Astrocyte of the cerebellum (primary cell): ENCODE results near the gene DOK7.

Source experiments
- DNase-seq: peaks from one replicate; pipeline ENCODE4 v3.0.0-alpha.2; 2011; ENCODE audit warnings: low read depth
- H3K4me3 ChIP-seq: 2 replicates; pipeline ENCODE4 v1.5.1; 2011; ENCODE audit warnings: mild to moderate bottlenecking, low read depth, low read length, moderate library complexity
- CTCF ChIP-seq: IDR thresholded peaks from 2 replicates; pipeline ENCODE4 v1.5.1; 2012; ENCODE audit warnings: low read length, low read depth, moderate library complexity, mild to moderate bottlenecking; ENCODE audit errors: missing control alignments
- in situ Hi-C: cut with HindIII; loops from 2 replicates; pipeline ENCODE4 v1.10.0; 2017; ENCODE audit warnings: low sequenced_read_pairs

DOK7 gene

DNA sequence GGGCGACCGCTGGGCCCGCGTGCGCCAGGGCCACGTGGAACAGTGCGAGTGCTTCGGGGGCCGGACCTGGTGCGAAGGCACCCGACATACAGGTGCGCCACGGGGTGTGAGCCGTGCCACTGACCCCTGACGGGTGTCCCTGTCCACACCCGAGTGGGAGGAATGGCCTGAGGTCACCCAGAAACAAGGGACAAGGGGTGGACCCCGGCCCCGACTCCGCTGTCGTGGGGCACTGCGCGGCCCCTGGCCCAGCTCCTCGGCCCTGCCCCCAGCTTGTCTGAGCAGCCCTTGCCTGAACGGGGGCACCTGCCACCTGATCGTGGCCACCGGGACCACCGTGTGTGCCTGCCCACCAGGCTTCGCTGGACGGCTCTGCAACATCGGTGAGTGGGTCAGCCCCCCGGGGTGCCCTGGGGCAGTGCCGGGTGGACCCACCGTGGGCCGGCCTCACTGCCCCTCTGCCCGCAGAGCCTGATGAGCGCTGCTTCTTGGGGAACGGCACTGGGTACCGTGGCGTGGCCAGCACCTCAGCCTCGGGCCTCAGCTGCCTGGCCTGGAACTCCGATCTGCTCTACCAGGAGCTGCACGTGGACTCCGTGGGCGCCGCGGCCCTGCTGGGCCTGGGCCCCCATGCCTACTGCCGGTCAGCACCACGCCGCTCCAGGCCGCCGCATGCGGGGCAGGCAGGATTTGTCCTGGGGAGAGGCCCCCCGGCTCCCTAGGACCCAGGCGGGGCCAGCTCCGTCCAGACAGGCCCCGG lies 18.6 kb upstream of the DOK7 start:
- no peak overlapping the region for H3K4me3 ChIP-seq
- TF ChIP-seq CTCF, result no peak
- in situ Hi-C loops, result loop anchor here (5.0 kb wide), 1 partner anchor 82 kb away; no protein-coding TSS in a partner anchor
- DNase-seq, result no peak

DNA sequence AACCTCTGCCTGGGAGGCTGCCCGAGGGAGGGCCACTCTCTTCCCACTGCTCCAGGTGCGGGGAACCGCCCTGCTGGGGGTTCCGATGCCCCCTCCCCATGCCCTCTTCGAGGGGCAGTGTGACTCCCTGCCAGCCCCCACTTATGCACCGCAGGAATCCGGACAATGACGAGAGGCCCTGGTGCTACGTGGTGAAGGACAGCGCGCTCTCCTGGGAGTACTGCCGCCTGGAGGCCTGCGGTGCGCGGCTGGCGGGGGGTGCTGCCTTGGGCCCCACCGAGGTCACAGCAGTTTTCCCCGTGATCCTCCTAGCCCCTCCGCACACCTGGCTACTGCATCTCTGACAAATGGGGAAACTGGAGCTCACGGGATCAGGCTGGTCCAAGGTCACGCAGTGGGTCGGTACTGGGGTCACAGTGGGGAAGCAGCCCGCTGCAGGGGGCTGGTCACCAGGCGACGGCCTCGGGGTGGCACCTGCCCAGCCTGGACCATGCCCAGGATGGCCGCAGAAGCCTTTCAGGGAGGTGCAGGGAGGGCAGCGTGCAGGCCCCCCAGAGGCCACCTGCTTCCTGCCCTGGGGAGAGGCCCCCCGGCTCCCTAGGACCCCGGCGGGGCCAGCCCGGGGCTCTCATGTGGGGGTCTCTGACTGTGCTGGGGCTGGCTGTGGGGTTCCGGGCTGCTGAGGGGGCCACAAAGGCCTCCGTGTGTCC lies 17.8 kb upstream of the DOK7 start:
- DNase-seq, result no peak
- TF ChIP-seq CTCF, result no peak
- in situ Hi-C loops, result no loop called here
- no peak overlapping the region for H3K4me3 ChIP-seq

DNA sequence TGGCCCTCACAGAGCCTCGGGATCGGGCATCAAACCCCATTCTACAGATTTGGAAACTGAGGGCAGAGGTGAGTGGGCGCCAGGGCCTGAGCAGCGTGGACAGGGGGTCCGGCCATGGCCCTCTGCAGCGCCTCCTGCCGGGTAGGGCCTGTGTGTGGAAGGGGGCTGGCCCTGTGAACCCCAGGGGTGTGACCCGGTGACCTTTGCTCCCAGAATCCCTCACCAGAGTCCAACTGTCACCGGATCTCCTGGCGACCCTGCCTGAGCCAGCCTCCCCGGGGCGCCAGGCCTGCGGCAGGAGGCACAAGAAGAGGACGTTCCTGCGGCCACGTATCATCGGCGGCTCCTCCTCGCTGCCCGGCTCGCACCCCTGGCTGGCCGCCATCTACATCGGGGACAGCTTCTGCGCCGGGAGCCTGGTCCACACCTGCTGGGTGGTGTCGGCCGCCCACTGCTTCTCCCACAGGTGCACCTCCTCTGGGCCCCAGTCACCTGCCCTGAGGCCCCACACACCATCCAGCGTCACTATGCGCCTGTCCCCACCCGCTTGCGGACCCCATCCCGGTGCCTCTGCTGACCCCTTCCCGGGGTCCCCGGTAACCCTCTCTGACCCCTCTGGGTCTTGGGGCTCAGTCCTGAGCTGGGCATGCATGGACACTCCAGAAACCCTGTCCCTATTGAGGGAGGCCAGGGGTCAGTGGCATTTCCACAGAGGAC lies 17.1 kb upstream of the DOK7 start:
- TF ChIP-seq CTCF, result no peak
- no peak for DNase-seq
- H3K4me3 ChIP-seq, result no peak overlapping the region
- in situ Hi-C loops, result no loop called here

DNA sequence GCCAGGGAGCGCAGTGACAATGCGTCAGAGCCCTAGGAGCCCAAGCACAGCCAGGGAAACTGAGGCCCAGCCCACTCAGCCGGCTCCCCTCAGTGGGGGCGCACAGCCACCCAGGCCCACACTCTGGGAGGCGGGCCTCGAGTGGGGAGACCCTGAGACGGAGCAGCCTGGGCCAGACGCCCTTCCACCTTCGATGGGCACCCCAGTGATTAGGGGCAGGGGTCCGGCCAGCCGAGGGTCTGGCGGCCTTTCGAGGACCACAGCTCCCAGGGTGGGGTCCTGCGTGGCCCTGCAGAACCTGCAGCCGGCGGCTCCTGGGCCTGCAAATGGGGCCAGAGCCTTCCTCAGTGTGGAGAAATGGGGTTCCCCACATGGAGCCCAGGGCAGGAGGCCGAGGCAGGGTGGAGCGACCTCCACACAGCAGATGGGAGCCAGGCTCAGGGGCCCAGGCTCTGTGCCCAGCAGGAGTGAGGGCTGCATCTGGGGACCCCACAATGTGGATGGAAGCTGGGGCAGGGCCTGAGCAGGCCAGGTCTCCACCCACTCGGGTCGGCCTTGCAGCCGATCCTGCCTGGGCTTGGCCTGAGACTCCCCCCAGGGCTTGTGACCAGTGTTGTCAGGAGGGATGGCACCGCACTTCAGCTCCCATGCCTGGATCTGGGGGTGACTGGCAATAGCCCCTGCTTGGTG lies 16.3 kb upstream of the DOK7 start:
- in situ Hi-C loops, result no loop called here
- no peak overlapping the region for H3K4me3 ChIP-seq
- no peak for TF ChIP-seq CTCF
- DNase-seq, result no peak

DNA sequence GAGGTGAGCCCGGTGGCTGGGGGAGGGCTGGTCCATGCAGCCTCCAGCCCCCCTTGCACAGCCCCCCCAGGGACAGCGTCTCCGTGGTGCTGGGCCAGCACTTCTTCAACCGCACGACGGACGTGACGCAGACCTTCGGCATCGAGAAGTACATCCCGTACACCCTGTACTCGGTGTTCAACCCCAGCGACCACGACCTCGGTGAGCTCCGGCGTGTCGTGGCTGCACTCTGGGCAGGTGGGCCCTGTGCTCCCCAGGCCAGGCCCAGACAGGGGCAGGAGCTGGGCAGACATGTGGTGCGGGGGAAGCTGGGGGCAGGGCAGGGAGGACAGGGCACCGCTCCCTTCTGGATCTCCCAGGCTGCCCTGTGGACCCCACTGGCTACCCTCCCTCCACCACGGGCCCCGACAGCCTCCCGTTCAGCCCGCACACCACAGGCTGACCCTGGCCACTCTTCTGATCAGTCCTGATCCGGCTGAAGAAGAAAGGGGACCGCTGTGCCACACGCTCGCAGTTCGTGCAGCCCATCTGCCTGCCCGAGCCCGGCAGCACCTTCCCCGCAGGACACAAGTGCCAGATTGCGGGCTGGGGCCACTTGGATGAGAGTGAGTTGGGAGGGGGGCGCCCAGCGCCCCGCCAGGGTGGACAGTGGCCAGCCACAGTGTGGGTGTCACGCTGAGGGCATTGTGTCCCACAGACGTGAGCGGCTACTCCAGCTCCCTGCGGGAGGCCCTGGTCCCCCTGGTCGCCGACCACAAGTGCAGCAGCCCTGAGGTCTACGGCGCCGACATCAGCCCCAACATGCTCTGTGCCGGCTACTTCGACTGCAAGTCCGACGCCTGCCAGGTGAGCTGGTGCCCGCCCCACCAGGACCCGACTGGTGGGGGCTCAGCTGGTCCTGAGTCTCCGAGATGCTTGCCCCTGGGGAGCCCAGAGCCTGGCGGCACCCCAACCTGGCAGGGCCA lies 15.4 kb upstream of the DOK7 start:
- no peak overlapping the region for H3K4me3 ChIP-seq
- no peak for TF ChIP-seq CTCF
- no peak for DNase-seq
- in situ Hi-C loops, result no loop called here
